Measurements from ENCODE around the gene DGKA. TPM values are rescaled to one million over a fixed set of nuclear protein-coding genes. Genes with fewer than 3 reads are reported as not detected.

Gene DGKA
- total RNA-seq, 1 donor from 2014 or later: 48.6 TPM

DNA sequence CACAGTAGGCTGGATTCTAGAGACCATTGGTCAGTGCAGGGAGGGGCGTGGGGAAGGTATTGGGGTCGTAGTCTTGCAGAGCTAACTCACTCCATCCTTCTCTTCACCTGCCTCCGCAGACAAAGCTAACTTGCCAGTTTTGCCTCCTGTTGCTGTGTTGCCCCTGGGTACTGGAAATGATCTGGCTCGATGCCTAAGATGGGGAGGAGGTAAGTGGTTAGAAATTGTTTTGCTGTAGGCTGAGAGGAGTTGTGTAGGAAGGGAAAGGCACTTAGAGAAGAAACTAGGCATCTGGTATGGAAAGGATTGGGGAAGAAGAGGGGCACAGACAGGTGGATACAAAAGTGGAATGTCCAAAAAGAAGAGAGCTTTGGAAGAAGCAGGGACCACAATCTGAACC, 11.1 kb downstream of the DGKA start:
- DNase-seq (ENCODE audit: low spot score in 2 of 2): no peak
- Histone ChIP-seq H3K9me3 (no peaks in the 10 kb centered on the region), H3K4me3 (no peak overlapping the region), H3K36me3 (peaks cover 30 to 63% of the 10 kb centered on the region in 2 donors), H3K27ac (no peak overlapping the region), H3K27me3 (no peaks in the 10 kb centered on the region), H3K4me1 (peaks cover 0 to 7% of the 10 kb centered on the region in 2 donors)
- intact Hi-C loops (cut with DNase I): no loop called here
- no peak for TF ChIP-seq CTCF (IDR thresholded peaks at IDR 0.05)

GRCh38 chr12:55942577-55943136, 11.7 kb downstream of the DGKA start:
- intact Hi-C loops (cut with DNase I): no loop called here
- no peak overlapping the region for H3K4me3 ChIP-seq
- no peaks in the 10 kb centered on the region for H3K9me3 ChIP-seq
- H3K27ac ChIP-seq: no peak overlapping the region
- DNase-seq (ENCODE audit: low spot score in 2 of 2): no peak
- peaks cover 0 to 7% of the 10 kb centered on the region in 2 donors for H3K4me1 ChIP-seq
- H3K27me3 ChIP-seq: no peaks in the 10 kb centered on the region
- no peak for TF ChIP-seq CTCF (IDR thresholded peaks at IDR 0.05)
- H3K36me3 ChIP-seq: peaks cover 30 to 61% of the 10 kb centered on the region in 2 donors

- no peaks in the 10 kb centered on the region for H3K27me3 ChIP-seq
- TF ChIP-seq CTCF (IDR thresholded peaks at IDR 0.05): no peak
- H3K4me1 ChIP-seq: no peaks in the 10 kb centered on the region
- no peak for DNase-seq (ENCODE audit: low spot score in 2 of 2)
- intact Hi-C loops (cut with DNase I): no loop called here
- H3K27ac ChIP-seq: no peak overlapping the region
- H3K36me3 ChIP-seq: peaks cover 23 to 53% of the 10 kb centered on the region in 2 donors
- no peak overlapping the region for H3K4me3 ChIP-seq
- H3K9me3 ChIP-seq: no peaks in the 10 kb centered on the region
Measured at GRCh38 chr12:55946553-55946952, 15.6 kb downstream of the DGKA start.

- TF ChIP-seq CTCF (IDR thresholded peaks at IDR 0.05): no peak
Measured at GRCh38 chr12:55955344-55955743, 24.4 kb downstream of the DGKA start.

DNA sequence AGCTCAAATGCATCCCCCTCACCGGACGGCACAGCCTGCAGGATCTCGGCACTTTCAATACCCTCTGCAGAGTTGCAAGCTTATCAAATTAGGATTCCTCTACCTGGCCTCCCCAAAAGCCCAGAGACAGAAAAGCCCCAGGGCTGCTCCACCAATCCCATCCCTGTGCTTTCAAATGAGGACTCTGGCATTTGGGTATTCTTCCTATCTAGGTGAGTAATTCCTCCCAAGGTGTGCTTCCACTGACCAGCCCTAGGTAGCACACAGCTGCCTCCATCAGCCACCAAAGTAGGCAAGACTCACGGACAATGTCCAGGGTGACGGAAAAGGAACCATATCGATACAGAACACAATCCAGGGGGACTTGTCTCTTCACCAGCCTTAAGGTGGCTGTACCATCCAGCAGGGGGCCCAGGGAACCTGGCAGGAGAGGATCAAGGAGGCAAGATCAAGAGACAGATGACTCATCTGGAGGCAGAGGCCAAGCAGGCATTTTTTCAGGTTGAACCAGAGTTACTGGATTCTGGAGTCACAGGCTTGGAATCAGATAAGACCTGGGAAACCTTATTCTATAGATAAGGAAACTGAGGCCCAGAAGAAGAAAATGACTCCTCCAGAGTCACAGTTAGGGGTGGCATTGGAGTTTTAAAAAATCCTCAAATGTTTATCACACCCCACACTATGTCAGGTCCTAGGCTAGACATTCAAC, 25.0 kb downstream of the DGKA start:
- Histone ChIP-seq H3K9me3 (no peaks in the 10 kb centered on the region), H3K27ac (no peak overlapping the region), H3K4me1 (no peaks in the 10 kb centered on the region), H3K4me3 (no peak overlapping the region), H3K27me3 (no peaks in the 10 kb centered on the region), H3K36me3 (peaks cover 25 to 34% of the 10 kb centered on the region in 2 donors)
- no peak for DNase-seq (ENCODE audit: low spot score in 2 of 2)
- no peak for TF ChIP-seq CTCF (IDR thresholded peaks at IDR 0.05)
- intact Hi-C loops (cut with DNase I): no loop called here

More at GRCh38 chr12:55955344-55955743, 24.4 kb downstream of the DGKA start:
- Histone ChIP-seq H3K36me3 (peaks cover 25 to 36% of the 10 kb centered on the region in 2 donors), H3K4me1 (no peaks in the 10 kb centered on the region), H3K27me3 (no peaks in the 10 kb centered on the region), H3K27ac (no peak overlapping the region), H3K4me3 (no peak overlapping the region), H3K9me3 (no peaks in the 10 kb centered on the region)
- intact Hi-C loops (cut with DNase I): no loop called here
- DNase-seq (ENCODE audit: low spot score in 2 of 2): no peak

Measured in ascending aorta (tissue), 2 donors.